HepG2 (cell line): Measurements from ENCODE around the gene OPRM1.

Experiments used
- CTCF ChIP-seq: sonication (generic); formaldehyde crosslinking; IDR thresholded peaks from 2 replicates; pipeline ENCODE4 v1.5.0; 2020; ENCODE audit warnings: mild to moderate bottlenecking, missing genetic modification reagents, moderate library complexity
- GABPA ChIP-seq, 2 experiments: IDR thresholded peaks; 2 replicates each; pipeline ENCODE4 v1.6.1; 2011 to 2016; ENCODE audit warnings: low read depth in 2 of 2, low read length in 1 of 2, missing biosample characterization in 1 of 2, missing genetic modification characterization in 1 of 2
- HIC2 ChIP-seq: sonication (generic); formaldehyde crosslinking; IDR thresholded peaks from 2 replicates; pipeline ENCODE4 v1.9.0; 2022; ENCODE audit warnings: low read depth, missing genetic modification reagents
- HNRNPLL ChIP-seq: fragments of 200-400 bp; formaldehyde crosslinking; IDR thresholded peaks from 2 replicates; pipeline ENCODE4 v1.6.1; 2017; ENCODE audit warnings: mild to moderate bottlenecking, low read depth, low read length; ENCODE audit not compliant: poor library complexity, severe bottlenecking
- JUN ChIP-seq: sonication (generic); formaldehyde crosslinking; IDR thresholded peaks from 2 replicates; pipeline ENCODE4 v1.4.0; 2020; ENCODE audit warnings: mild to moderate bottlenecking, missing genetic modification reagents
- KMT2B ChIP-seq: IDR thresholded peaks from 2 replicates; pipeline ENCODE4 v1.6.1; 2016; ENCODE audit warnings: missing genetic modification reagents, missing compliant biosample characterization
- PBX3 ChIP-seq: sonication (generic); formaldehyde crosslinking; IDR thresholded peaks from 2 replicates; pipeline ENCODE4 v1.8.1; 2023; ENCODE audit warnings: missing genetic modification reagents, inconsistent platforms, borderline replicate concordance
- TAF1 ChIP-seq: sonication (generic); formaldehyde crosslinking; IDR thresholded peaks from 2 replicates; pipeline ENCODE4 v1.4.0; 2020; ENCODE audit warnings: missing genetic modification reagents
- TBP ChIP-seq: sonication (generic); formaldehyde crosslinking; IDR thresholded peaks from 2 replicates; pipeline ENCODE4 v1.5.0; 2020; ENCODE audit warnings: missing genetic modification reagents
- TERF1 ChIP-seq: sonication (generic); formaldehyde crosslinking; IDR thresholded peaks from 2 replicates; pipeline ENCODE4 v1.8.0; 2022; ENCODE audit warnings: mild to moderate bottlenecking, missing genetic modification reagents, moderate library complexity
- THAP8 ChIP-seq: sonication (generic); formaldehyde crosslinking; IDR thresholded peaks from 2 replicates; pipeline ENCODE4 v1.5.1; 2020; ENCODE audit warnings: missing genetic modification reagents, mild to moderate bottlenecking, borderline replicate concordance
- ZBTB21 ChIP-seq: sonication (generic); formaldehyde crosslinking; IDR thresholded peaks from 2 replicates; pipeline ENCODE4 v1.4.0; 2020; ENCODE audit warnings: missing genetic modification reagents
- ZNF138 ChIP-seq: sonication (generic); formaldehyde crosslinking; IDR thresholded peaks from 2 replicates; pipeline ENCODE4 v1.5.0; 2020; ENCODE audit warnings: mild to moderate bottlenecking, low read depth, missing genetic modification reagents
- ZNF704 ChIP-seq: sonication (generic); formaldehyde crosslinking; IDR thresholded peaks from 2 replicates; pipeline ENCODE4 v1.8.1; 2023; ENCODE audit warnings: mild to moderate bottlenecking, inconsistent platforms, moderate library complexity, missing genetic modification reagents, borderline replicate concordance

GRCh38 chr6:154239392-154239791 is 200.4 kb downstream of the OPRM1 start:
- TF ChIP-seq GABPA (IDR thresholded peaks at IDR 0.05; ENCODE audit: low read depth, low read length) (no peak), GABPA (CRISPR knock-in tag; IDR thresholded peaks at IDR 0.05; ENCODE audit: low read depth) (no peak), PBX3 (no peak), HIC2 (no peak), JUN (no peak), TAF1 (CRISPR knock-in tag) (no peak), HNRNPLL (no peak), CTCF (no peak), KMT2B (CRISPR knock-in tag) (no peak), ZBTB21 (no peak), ZNF704 (CRISPR knock-in tag) (no peak), ZNF138 (no peak), TERF1 (no peak), THAP8 (no peak), TBP (no peak)
